Activated CD8-positive, alpha-beta T cell treated with anti-CD3 and anti-CD28 coated beads, Interleukin-2, amount 10 ng/mL, durations not matched to agents 7 days and 5 days (primary cell): ENCODE results near the gene MAPKAPK5. TPM values are rescaled to one million over a fixed set of nuclear protein-coding genes. Genes with fewer than 3 reads are reported as not detected.
A peak's percentile ranks its signal among the peaks of the same experiment; 100 is the strongest.
"Not testable (repeated sequence)": the region's sequence is repeated elsewhere in the genome, so short reads cannot be mapped to it uniquely, and the experiment has no call there.

Experiments
- ATAC-seq: fragments of 150-1000 bp; cut with Tn5 transposase; one replicate; pipeline ENCODE4 v1.10.0; 2021; ENCODE audit warnings: moderate library complexity
- CTCF ChIA-PET: fragments of 350-600 bp; sonication (Branson Sonifier 250); formaldehyde crosslinking; loops from one replicate; lab custom pipeline; 2021; ENCODE audit warnings: antibody characterized with exemption; lab: Charles Lee
- POLR2A ChIA-PET: fragments of 350-600 bp; sonication (Branson Sonifier 250); formaldehyde crosslinking; loops from one replicate; lab custom pipeline; 2021; ENCODE audit warnings: antibody characterized with exemption; lab: Charles Lee
- DNase-seq: peaks from one replicate; pipeline ENCODE4 v3.0.0-alpha.2; 2020
- H3K27ac Mint-ChIP-seq: one replicate; pipeline ENCODE4 v1.8.0; 2021; ENCODE audit warnings: mild to moderate bottlenecking, mixed read lengths
- H3K27me3 Mint-ChIP-seq: one replicate; pipeline ENCODE4 v1.8.0; 2021; ENCODE audit warnings: low read depth, mixed read lengths
- H3K36me3 Mint-ChIP-seq: one replicate; pipeline ENCODE4 v1.8.0; 2021; ENCODE audit warnings: low read depth, mixed read lengths
- H3K4me1 Mint-ChIP-seq: one replicate; pipeline ENCODE4 v1.8.0; 2021; ENCODE audit warnings: low read depth, mixed read lengths
- H3K4me3 Mint-ChIP-seq: one replicate; pipeline ENCODE4 v1.8.0; 2021; ENCODE audit warnings: mild to moderate bottlenecking, mixed read lengths
- H3K9me3 Mint-ChIP-seq: one replicate; pipeline ENCODE4 v1.8.0; 2022; ENCODE audit warnings: mixed read lengths; ENCODE audit not compliant: insufficient read depth
- total RNA-seq, 2 experiments: library from RNA; stranded (reverse); gene quantifications; one replicate each; pipeline ENCODE4 v1.2.3, GENCODE V29; 2021

The MAPKAPK5 gene
- total RNA-seq, 2 experiments from 2014 or later = 49.5 to 59.9 TPM

DNA sequence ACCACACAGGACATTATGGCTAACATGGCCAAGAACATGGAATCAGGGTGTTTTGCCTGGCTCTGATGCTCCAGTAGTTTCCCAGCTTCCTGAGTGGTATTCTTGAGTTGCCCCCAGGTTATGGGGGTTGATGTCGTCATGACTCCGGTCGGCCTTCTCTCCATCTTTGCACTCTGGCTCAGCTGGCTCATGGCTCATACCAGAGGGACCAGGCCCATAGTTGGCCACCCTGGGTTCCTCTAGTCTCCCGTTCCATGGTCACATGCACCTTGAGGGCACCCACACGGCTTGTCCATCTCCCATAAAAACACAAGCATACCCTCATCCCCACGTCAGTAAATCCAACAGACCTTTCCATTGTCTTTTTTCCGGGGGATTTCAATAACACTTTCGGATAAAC, 23.7 kb upstream of the MAPKAPK5 start:
- H3K27me3 Mint-ChIP-seq = peaks cover 36% of the 10 kb centered on the region
- no peak for DNase-seq
- CTCF ChIA-PET = no interaction called here
- H3K9me3 Mint-ChIP-seq = no peaks in the 10 kb centered on the region
- no peak overlapping the region for H3K27ac Mint-ChIP-seq
- no peak for ATAC-seq
- no peak overlapping the region for H3K4me3 Mint-ChIP-seq
- peaks cover 2% of the 10 kb centered on the region for H3K4me1 Mint-ChIP-seq
- POLR2A ChIA-PET = no interaction called here
- H3K36me3 Mint-ChIP-seq = no peaks in the 10 kb centered on the region

DNA sequence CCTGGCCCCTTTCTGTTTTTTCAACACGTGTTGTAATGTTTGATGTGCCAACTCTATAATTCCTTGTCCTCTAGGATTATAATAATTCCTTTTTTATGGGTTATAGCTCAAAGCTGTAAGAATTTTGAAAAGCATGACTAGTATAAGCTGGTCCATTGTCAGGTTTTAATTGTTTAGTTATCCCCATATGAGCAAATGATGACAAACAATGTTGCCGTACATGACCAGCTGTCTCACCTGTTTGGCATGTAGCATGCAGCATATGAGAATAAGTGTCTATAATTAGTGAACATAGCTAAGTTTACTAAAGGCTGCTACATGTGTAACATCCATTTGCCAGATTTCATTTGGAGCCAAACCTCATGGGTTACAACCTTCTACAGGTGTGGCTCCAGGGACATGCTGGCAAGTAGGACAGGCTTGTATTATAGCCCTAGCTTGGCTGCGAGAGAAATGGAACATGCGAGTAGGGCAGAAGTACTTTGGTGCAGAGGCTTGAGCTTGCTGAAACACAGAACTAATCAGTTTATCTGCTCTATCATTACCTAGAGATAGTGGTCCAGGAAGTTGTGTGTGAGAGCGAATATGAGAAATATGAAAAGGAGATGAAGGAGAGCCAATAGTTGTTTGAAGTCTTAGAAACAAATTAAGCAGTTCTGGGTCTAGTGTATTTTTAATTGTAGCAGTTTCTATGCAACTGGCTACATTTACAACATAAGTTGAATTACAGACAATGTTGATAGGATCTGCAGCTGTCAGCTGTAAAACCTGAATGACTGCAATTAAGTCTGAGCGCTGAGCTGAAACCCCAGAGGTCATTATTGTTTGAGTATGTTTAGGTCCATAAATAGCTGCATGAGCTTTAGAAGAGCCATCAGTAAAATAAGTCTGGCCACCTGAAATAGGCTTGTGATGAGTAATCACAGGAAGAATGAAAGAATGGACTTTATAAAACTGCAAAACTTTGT, 22.6 kb upstream of the MAPKAPK5 start:
- DNase-seq = no peak
- POLR2A ChIA-PET = no interaction called here
- H3K27me3 Mint-ChIP-seq = peaks cover 44% of the 10 kb centered on the region

DNA sequence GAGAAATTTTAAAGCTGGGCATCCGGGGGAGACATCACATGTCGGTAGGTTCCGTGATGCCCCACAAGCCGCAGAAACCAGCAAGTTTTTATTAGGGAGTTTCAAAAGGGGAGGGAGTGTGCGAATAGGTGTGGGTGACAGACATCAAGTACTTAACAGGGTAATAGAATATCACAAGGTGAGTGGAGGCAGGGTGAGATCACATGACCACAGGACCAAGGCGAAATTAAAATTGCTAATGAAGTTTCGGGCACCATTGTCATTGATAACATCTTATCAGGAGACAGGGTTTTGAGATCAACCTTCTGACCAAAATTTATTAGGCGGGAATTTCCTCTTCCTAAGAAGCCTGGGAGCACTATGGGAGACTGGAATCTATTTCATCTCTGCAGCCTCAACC, 21.2 kb upstream of the MAPKAPK5 start:
- H3K9me3 Mint-ChIP-seq, POLR2A ChIA-PET, H3K4me3 Mint-ChIP-seq, CTCF ChIA-PET, DNase-seq, H3K36me3 Mint-ChIP-seq, ATAC-seq, H3K4me1 Mint-ChIP-seq, H3K27ac Mint-ChIP-seq: not testable (repeated sequence)
- H3K27me3 Mint-ChIP-seq = peaks cover 44% of the 10 kb centered on the region

More for the DNA sequence above, 22.6 kb upstream of the MAPKAPK5 start:
- Mint-ChIP-seq H3K4me3 (no peak overlapping the region), H3K36me3 (no peaks in the 10 kb centered on the region), H3K27ac (no peak overlapping the region), H3K4me1 (no peaks in the 10 kb centered on the region), H3K9me3 (no peaks in the 10 kb centered on the region)
- no peak for ATAC-seq
- CTCF ChIA-PET = interaction anchor here (0.6 kb wide), 1 partner anchor 141 kb away, joined by 3 read pairs; no protein-coding TSS in a partner anchor

DNA sequence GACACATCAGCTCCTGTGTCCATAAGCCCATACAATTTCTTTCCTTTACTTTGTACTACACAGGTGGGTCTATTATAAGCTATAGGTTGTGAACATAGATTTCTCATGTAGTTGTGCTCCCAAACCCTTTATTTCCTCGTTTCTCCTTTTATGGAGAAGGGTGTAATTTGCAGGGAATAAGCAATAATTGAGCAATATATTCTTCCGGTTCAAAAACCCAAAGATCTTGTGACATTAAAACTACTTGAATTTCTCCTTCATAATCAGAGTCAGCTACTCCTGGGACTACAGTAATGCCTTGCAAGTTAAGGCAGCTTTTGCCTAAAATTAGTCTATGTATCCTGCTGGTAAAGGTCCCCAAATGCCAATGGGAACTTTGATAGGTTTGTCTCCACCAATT, 19.1 kb upstream of the MAPKAPK5 start:
- Mint-ChIP-seq H3K27ac (no peak overlapping the region), H3K4me1 (no peaks in the 10 kb centered on the region), H3K4me3 (no peak overlapping the region), H3K9me3 (no peaks in the 10 kb centered on the region), H3K36me3 (no peaks in the 10 kb centered on the region), H3K27me3 (peaks cover 41% of the 10 kb centered on the region)
- ATAC-seq (no peak), DNase-seq (no peak)
- ChIA-PET CTCF (interaction anchor here (1.0 kb wide), 3 partner anchors 10 to 122 kb away, joined by 3 to 4 read pairs (median 3); no protein-coding TSS in a partner anchor), POLR2A (no interaction called here)

DNA sequence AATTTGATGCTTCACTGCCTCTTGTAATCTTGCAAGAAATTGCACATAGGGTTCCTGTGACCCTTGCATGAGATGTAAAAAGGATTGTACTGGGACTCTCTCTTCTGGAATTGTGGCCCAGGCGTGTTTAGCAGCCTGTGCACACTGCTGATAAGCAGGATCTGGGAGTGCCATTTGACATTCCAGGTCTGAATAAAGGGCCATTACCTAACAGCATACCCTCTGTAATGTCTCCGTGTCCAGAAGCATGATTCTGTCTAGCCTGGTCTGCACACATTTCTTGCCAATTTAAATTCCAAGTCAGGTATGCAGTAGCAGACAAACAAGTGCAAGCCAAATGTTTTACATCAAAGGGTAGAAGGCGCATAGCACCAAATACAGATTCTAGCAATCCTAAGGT, 18.1 kb upstream of the MAPKAPK5 start:
- no peak for DNase-seq
- no peak for ATAC-seq
- Mint-ChIP-seq H3K36me3 (no peaks in the 10 kb centered on the region), H3K9me3 (no peaks in the 10 kb centered on the region), H3K27ac (no peak overlapping the region), H3K4me3 (no peak overlapping the region), H3K27me3 (peaks cover 38% of the 10 kb centered on the region), H3K4me1 (no peaks in the 10 kb centered on the region)
- ChIA-PET CTCF (interaction anchor here (1.0 kb wide), 1 partner anchor 11 kb away, joined by 4 read pairs; no protein-coding TSS in a partner anchor), POLR2A (no interaction called here)

DNA sequence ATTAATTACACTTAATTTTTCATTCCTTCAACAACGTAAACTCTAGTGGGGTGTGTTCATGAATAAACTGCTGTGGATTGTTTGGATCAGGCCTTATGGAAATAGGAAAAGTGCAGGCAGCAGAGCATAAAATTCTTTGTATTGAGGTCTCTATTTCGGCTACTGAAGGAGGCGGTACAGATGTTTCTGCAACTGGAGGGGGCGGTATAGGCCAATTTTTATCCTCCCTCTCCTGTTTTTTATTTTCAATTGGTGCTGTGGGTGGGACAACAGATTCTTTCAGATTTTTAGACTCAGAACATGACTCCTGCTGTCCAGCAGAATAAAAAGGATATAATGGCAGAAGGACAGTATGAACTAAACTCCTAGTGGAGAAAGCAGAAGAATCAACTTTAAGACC, 17.7 kb upstream of the MAPKAPK5 start:
- peaks cover 38% of the 10 kb centered on the region for H3K27me3 Mint-ChIP-seq
- ATAC-seq, H3K27ac Mint-ChIP-seq, H3K36me3 Mint-ChIP-seq, H3K9me3 Mint-ChIP-seq, H3K4me1 Mint-ChIP-seq, CTCF ChIA-PET, POLR2A ChIA-PET, H3K4me3 Mint-ChIP-seq: not testable (repeated sequence)
- DNase-seq = peak; percentile 26

DNA sequence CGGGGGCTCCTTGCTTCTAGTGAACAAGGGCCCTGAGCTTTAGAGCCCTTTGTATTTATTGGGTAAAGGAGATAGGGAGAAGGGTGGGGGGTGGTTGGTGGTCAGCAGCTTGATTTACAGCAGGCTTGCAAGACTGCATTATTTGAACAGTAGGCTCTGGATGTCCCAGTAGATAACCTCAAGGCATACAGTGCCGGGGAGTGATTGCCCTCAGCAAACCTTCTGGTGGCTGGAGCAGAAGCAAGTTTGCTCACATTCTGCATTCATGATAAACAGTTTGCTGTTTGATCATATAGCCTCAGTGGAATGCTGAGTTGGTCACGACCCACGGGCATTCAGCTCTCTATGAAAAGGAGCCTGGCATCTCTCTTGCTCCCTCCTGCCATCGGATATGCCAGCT, 16.5 kb upstream of the MAPKAPK5 start:
- Mint-ChIP-seq H3K27ac (no peak overlapping the region), H3K4me1 (no peaks in the 10 kb centered on the region), H3K9me3 (no peaks in the 10 kb centered on the region), H3K36me3 (no peaks in the 10 kb centered on the region), H3K4me3 (no peak overlapping the region), H3K27me3 (peaks cover 34% of the 10 kb centered on the region)
- ChIA-PET CTCF (interaction anchor here (1.0 to 1.7 kb wide), 3 partner anchors 8 to 561 kb away, joined by 4 read pairs; no protein-coding TSS in a partner anchor), POLR2A (no interaction called here)
- DNase-seq = no peak
- ATAC-seq = no peak

DNA sequence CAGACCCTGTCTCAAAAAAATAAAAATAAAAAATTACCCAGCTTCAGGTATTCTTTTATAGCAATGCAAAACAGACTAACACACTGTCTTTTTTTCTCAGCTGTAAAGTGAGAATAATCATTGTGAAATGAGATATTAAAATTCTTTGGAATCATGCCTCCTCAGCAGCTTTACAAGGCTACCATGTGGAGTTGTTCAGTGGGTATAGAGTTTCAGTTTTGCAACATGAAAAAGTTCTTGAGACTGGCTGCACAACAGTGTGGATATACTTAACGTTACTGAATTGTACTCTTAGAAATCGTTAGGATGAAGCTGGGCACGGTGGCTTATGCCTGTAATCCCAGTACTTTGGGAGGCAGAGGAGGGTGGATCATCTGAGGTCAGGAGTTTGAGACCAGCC, 15.7 kb upstream of the MAPKAPK5 start:
- DNase-seq = no peak
- H3K27ac Mint-ChIP-seq = no peak overlapping the region
- ChIA-PET CTCF (interaction anchor here (1.0 to 1.7 kb wide), 4 partner anchors 9 to 560 kb away, joined by 4 to 6 read pairs (median 4); no protein-coding TSS in a partner anchor), POLR2A (interaction anchor here (0.9 to 1.0 kb wide), 2 partner anchors 15 to 44 kb away, joined by 4 read pairs; partner anchors contain the start of gene MAPKAPK5)
- no peaks in the 10 kb centered on the region for H3K4me1 Mint-ChIP-seq
- no peak overlapping the region for H3K4me3 Mint-ChIP-seq
- H3K36me3 Mint-ChIP-seq = no peaks in the 10 kb centered on the region
- ATAC-seq = no peak
- no peaks in the 10 kb centered on the region for H3K9me3 Mint-ChIP-seq
- peaks cover 29% of the 10 kb centered on the region for H3K27me3 Mint-ChIP-seq

DNA sequence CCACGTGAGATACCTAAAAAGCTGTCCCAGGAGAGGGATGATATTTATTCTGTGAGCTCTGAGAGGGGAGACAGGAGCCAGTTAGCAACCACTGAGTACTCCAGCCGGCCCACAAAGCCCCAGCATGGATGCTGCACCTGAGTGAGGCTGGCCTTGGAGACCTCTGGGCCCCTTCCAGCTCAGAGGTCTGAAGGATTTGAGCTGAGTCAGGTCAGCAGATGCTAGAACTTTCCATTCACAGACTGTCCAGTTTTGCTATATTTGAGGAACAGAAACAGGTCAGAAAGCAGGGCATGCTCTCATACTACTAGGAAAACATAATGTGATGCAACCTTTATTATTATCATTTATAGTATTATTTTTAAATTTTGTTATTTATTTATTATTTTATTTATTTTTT, 15.0 kb upstream of the MAPKAPK5 start:
- Mint-ChIP-seq H3K9me3 (no peaks in the 10 kb centered on the region), H3K4me1 (no peaks in the 10 kb centered on the region), H3K27me3 (peaks cover 24% of the 10 kb centered on the region), H3K27ac (no peak overlapping the region), H3K36me3 (no peaks in the 10 kb centered on the region), H3K4me3 (no peak overlapping the region)
- DNase-seq (no peak), ATAC-seq (no peak)
- ChIA-PET POLR2A (interaction anchor here (0.9 to 1.0 kb wide), 2 partner anchors 14 to 43 kb away, joined by 4 read pairs; partner anchors contain the start of gene MAPKAPK5), CTCF (interaction anchor here (1.7 kb wide), 2 partner anchors 14 to 560 kb away, joined by 4 to 6 read pairs; no protein-coding TSS in a partner anchor)

DNA sequence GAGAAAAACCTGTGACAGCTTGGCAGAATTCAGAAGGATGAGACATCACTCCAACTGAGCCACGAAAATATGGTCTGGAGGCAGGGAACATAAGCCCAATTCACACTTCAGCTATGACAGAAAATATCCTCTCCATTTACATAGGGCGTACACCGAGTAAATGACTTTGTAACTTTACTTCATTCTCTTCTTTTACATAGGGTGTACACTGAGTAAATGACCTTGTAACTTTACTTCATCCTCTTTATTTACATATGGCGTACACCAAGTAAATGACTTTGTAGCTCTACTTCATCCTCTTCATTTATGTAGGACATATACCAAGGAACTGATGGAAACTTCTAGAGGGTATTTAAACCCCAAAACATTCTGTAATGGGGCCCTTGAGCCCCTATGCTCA, 14.1 kb upstream of the MAPKAPK5 start:
- Mint-ChIP-seq H3K27ac (no peak overlapping the region), H3K4me1 (no peaks in the 10 kb centered on the region), H3K9me3 (no peaks in the 10 kb centered on the region), H3K27me3 (peaks cover 24% of the 10 kb centered on the region), H3K36me3 (no peaks in the 10 kb centered on the region), H3K4me3 (no peak overlapping the region)
- ATAC-seq (no peak), DNase-seq (no peak)
- CTCF ChIA-PET = interaction anchor here (1.7 kb wide), 1 partner anchor 15 kb away, joined by 6 read pairs; no protein-coding TSS in a partner anchor
- POLR2A ChIA-PET = no interaction called here

DNA sequence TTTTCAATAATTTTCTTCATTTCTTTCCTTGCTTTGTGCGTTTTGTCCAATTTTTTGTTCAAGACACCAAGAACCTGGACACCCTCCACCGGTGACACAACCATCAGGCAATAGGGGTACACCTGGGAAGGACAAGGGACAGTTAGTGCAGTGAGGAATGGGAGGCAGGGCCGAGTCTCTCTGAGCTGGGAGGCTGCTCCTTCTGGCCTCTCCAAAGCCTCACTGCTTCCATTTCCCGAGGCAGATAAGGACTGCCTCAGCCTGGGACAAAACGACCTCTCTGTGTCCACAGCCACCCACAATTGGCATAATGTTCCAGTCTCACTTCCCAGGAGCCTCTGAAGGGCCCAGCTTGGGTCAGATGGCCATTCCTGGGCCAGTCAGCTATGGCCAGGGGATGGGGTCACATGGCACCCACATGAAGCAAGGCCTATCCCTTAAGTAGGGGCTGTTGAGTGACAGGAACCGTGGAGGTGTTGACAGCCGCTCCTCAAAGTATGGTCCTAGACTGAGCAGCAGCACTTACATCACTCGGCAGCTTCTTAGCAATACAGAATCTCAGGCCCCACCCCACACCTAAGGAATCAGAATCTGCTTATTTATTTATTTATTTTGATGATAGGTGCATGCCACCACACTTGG, 13.6 kb upstream of the MAPKAPK5 start:
- DNase-seq = no peak
- Mint-ChIP-seq H3K4me1 (no peaks in the 10 kb centered on the region), H3K4me3 (no peak overlapping the region), H3K27ac (no peak overlapping the region), H3K36me3 (no peaks in the 10 kb centered on the region), H3K9me3 (no peaks in the 10 kb centered on the region), H3K27me3 (peaks cover 23% of the 10 kb centered on the region)
- no peak for ATAC-seq
- CTCF ChIA-PET = no interaction called here
- POLR2A ChIA-PET = no interaction called here
